IPS-11a (cell line): ENCODE data around the gene ORMDL1.

Experiments
- H3K4me3 ChIP-seq: one replicate; pipeline ENCODE4 v1.5.1; 2013; ENCODE audit warnings: low read depth, low read length, control low read depth

ORMDL1 gene

GRCh38 chr2:189783927-189784867, at the start of gene ORMDL1, which contains the start of gene PMS1:
Gene ORMDL1, minus strand, starts transcription at chr2:189784339. Its CDS starts 1,744 bp downstream, at chr2:189782595.
Gene PMS1, plus strand, starts transcription at chr2:189784450. Its CDS starts 7,360 bp downstream, at chr2:189791810.
- H3K4me3 ChIP-seq = peak within 1 kb of the TSS; percentile 91

- H3K4me3 ChIP-seq = no peak overlapping the region
Measured at GRCh38 chr2:189830510-189830909, 46.4 kb upstream of the ORMDL1 start.

GRCh38 chr2:189829102-189829833, 45.1 kb upstream of the ORMDL1 start:
- no peak overlapping the region for H3K4me3 ChIP-seq

GRCh38 chr2:189826039-189826438, 41.9 kb upstream of the ORMDL1 start:
- no peak overlapping the region for H3K4me3 ChIP-seq

- H3K4me3 ChIP-seq = no peak overlapping the region
Measured at GRCh38 chr2:189824694-189825396, 40.7 kb upstream of the ORMDL1 start.

GRCh38 chr2:189821953-189822748, 38.0 kb upstream of the ORMDL1 start:
- H3K4me3 ChIP-seq = no peak overlapping the region

- no peak overlapping the region for H3K4me3 ChIP-seq
Measured at GRCh38 chr2:189819297-189819704, 35.2 kb upstream of the ORMDL1 start.

- no peak overlapping the region for H3K4me3 ChIP-seq
Measured at GRCh38 chr2:189818249-189819038, 34.3 kb upstream of the ORMDL1 start.

GRCh38 chr2:189803431-189803830, 19.3 kb upstream of the ORMDL1 start:
- H3K4me3 ChIP-seq = no peak overlapping the region

GRCh38 chr2:189802396-189802912, 18.3 kb upstream of the ORMDL1 start:
- H3K4me3 ChIP-seq = no peak overlapping the region

GRCh38 chr2:189799531-189799930, 15.4 kb upstream of the ORMDL1 start:
- H3K4me3 ChIP-seq = no peak overlapping the region

GRCh38 chr2:189799030-189799331, 14.8 kb upstream of the ORMDL1 start:
- H3K4me3 ChIP-seq = no peak overlapping the region

- no peak overlapping the region for H3K4me3 ChIP-seq
Measured at GRCh38 chr2:189798312-189799029, 14.3 kb upstream of the ORMDL1 start.

- H3K4me3 ChIP-seq = no peak overlapping the region
Measured at GRCh38 chr2:189797902-189798301, 13.8 kb upstream of the ORMDL1 start.

GRCh38 chr2:189794310-189794709, 10.2 kb upstream of the ORMDL1 start:
- no peak overlapping the region for H3K4me3 ChIP-seq

GRCh38 chr2:189791338-189792042, 7.4 kb upstream of the ORMDL1 start:
- no peak overlapping the region for H3K4me3 ChIP-seq

- H3K4me3 ChIP-seq = peak overlapping the region; percentile 91
Measured at GRCh38 chr2:189783451-189783926, 650 bp downstream of the ORMDL1 start.

GRCh38 chr2:189782221-189782671, 1.9 kb downstream of the ORMDL1 start:
- no peak overlapping the region for H3K4me3 ChIP-seq
